Activated CD4-positive, alpha-beta memory T cell treated with anti-CD3 and anti-CD28 coated beads, Interleukin-2, amount 10 ng/mL, durations not matched to agents 7 days and 5 days (primary cell): ENCODE measurements around the gene RPRML. TPM values are rescaled to one million over a fixed set of nuclear protein-coding genes. Genes with fewer than 3 reads are reported as not detected.

Source experiments
- CTCF ChIA-PET: fragments of 350-600 bp; sonication (Branson Sonifier 250); formaldehyde crosslinking; loops from one replicate; lab custom pipeline; 2021; ENCODE audit warnings: antibody characterized with exemption, inconsistent platforms; lab: Charles Lee
- POLR2A ChIA-PET: fragments of 350-600 bp; sonication (Branson Sonifier 250); formaldehyde crosslinking; loops from one replicate; lab custom pipeline; 2021; ENCODE audit warnings: antibody characterized with exemption; lab: Charles Lee
- DNase-seq: peaks from one replicate; pipeline ENCODE4 v3.0.0-alpha.2; 2020
- H3K27ac Mint-ChIP-seq: one replicate; pipeline ENCODE4 v1.8.0; 2021; ENCODE audit warnings: mild to moderate bottlenecking, mixed read lengths
- H3K27me3 Mint-ChIP-seq: one replicate; pipeline ENCODE4 v1.8.0; 2021; ENCODE audit warnings: mixed read lengths
- H3K36me3 Mint-ChIP-seq: one replicate; pipeline ENCODE4 v1.8.0; 2021; ENCODE audit warnings: low read depth, mixed read lengths
- H3K4me1 Mint-ChIP-seq: one replicate; pipeline ENCODE4 v1.8.0; 2021; ENCODE audit warnings: mixed read lengths
- H3K4me3 Mint-ChIP-seq: one replicate; pipeline ENCODE4 v1.8.0; 2021; ENCODE audit warnings: mild to moderate bottlenecking, mixed read lengths
- H3K9me3 Mint-ChIP-seq: one replicate; pipeline ENCODE4 v1.8.0; 2021; ENCODE audit warnings: mixed read lengths
- total RNA-seq, 2 experiments: library from RNA; stranded (reverse); gene quantifications; one replicate each; pipeline ENCODE4 v1.2.3, GENCODE V29; 2021

Gene RPRML
- total RNA-seq, 2 experiments from 2014 or later = not detected

DNA sequence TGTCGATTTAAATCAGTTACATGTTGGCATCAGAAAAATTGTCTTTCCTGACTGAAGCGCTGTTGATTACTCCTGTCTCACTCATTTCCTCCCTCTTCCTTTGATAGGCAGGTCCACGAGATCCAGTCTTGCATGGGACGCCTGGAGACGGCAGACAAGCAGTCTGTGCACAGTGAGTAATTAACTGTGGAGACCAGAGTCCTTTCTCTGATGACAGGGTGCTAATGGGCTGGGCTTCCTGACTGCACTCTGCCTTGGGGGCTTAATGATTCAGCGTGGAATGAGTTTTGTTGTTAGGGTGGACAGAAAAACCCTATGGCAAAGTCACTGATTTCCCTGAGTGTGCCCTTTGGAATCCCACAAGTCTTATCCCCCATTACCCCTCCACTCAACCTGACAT lies 49.6 kb downstream of the RPRML start:
- H3K36me3 Mint-ChIP-seq = peaks cover 61% of the 10 kb centered on the region
- H3K9me3 Mint-ChIP-seq = no peaks in the 10 kb centered on the region
- CTCF ChIA-PET = no interaction called here
- H3K27ac Mint-ChIP-seq = no peak overlapping the region
- peaks cover 46% of the 10 kb centered on the region for H3K4me1 Mint-ChIP-seq
- POLR2A ChIA-PET = no interaction called here
- DNase-seq = no peak
- H3K4me3 Mint-ChIP-seq = no peak overlapping the region
- H3K27me3 Mint-ChIP-seq = no peaks in the 10 kb centered on the region

DNA sequence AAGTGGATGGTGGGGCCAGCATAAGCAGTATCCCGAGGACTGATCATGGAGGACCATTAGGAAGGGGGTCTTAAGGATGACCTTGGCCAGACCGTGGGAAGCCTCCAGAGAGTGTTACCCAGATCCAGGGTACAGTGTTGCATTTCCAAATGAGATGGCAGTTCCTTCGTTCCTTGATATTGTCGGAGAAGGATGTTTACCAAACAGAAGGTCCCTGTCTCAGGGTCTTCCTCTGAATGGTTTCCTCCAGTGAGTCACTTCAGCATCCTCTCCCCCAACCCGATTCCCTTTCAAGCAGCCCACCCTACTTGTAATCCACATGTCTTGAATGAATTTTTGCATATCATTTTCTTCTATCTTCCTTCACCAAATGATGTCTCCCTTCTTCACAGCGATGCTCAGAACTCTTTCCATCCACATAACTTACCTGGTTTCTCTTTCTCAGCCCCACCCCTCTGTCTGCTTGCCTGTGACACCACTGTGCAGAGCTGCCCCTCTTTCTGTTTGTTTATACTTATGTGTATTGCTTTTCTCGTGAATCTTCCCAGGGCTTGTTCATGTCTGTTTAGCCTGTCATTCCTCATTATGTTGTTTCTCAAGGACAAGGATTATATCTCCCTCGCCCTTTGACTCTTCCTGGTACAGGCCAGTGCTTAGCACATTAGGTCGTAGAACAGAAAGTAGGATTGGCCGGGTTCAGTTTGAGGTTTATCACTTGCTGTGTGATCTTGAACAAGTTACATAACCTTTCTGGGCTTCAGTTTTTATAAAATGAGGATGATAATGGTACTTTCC lies 50.4 kb downstream of the RPRML start:
- H3K27ac Mint-ChIP-seq = no peak overlapping the region
- no peaks in the 10 kb centered on the region for H3K9me3 Mint-ChIP-seq
- ChIA-PET POLR2A (no interaction called here), CTCF (no interaction called here)
- H3K27me3 Mint-ChIP-seq = no peaks in the 10 kb centered on the region
- peaks cover 54% of the 10 kb centered on the region for H3K36me3 Mint-ChIP-seq
- peaks cover 53% of the 10 kb centered on the region for H3K4me1 Mint-ChIP-seq
- no peak for DNase-seq
- H3K4me3 Mint-ChIP-seq = no peak overlapping the region

Other genes with a start within 250 kb of the RPRML start
- not detected for gene WNT3, start 160.6 kb downstream of the RPRML start, total RNA-seq
- gene WNT9B, start 127.7 kb downstream of the RPRML start, total RNA-seq = not detected
- 10 to 100 TPM; 53.2 to 56.3 TPM for gene GOSR2, start 56.1 kb downstream of the RPRML start, total RNA-seq
- 100 to 1,000 TPM; 138 to 140 TPM for gene CDC27, start 210.0 kb upstream of the RPRML start, total RNA-seq
- not detected for gene MYL4, start 230.1 kb upstream of the RPRML start, total RNA-seq